ENCODE measurements around the gene RPUSD2. TPM values are rescaled to one million over a fixed set of nuclear protein-coding genes. Genes with fewer than 3 reads are reported as not detected.
"Not testable (repeated sequence)": the region's sequence is repeated elsewhere in the genome, so short reads cannot be mapped to it uniquely, and the experiment has no call there.

The RPUSD2 gene
- total RNA-seq, 2 donors from 2014 or later: 14.3 to 19.0 TPM

DNA sequence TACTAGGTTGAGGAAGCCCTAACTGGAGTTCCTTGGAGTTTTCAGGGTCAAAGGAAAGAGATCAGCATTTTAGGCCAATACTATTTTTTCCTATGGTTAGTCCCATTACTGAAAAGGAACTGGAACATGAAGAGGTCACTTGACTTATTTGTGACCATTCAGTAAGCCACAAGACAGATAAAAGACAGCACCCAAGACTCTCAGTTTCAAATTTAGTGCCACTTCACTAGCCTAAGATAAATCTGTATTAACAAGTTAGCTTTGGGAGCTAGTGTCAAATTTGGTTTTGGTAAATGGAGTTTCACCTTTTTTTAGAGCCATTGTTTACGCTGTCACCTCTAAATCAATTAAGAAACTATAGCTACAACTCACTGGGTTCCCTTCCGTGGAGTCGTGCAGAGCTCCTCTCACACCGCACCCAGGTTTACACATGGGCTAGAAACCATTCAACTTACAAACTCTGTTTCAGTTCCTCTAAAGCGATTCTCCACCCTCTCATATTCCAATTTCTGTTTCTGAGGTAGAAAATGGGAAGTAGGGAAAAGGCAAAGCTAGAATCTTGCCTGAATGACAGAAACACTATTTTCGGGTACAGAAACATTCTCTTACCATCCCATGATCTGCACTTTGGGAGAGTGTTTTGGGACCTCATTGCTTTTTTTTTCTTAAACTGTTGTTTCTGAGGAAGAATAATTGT lies 18.6 kb upstream of the RPUSD2 start:
- H3K4me3 Mint-ChIP-seq: no peak overlapping the region
- no peak overlapping the region for H3K27ac Mint-ChIP-seq
- H3K9me3 Mint-ChIP-seq: no peaks in the 10 kb centered on the region
- no peak for DNase-seq (ENCODE audit: low spot score)
- no peaks in the 10 kb centered on the region for H3K27me3 Mint-ChIP-seq
- peaks cover 15% of the 10 kb centered on the region for H3K36me3 Mint-ChIP-seq
- ATAC-seq: no peak
- H3K4me1 Mint-ChIP-seq (ENCODE audit: low read depth in 2 of 2): peaks cover 0 to 5% of the 10 kb centered on the region in 2 donors

DNA sequence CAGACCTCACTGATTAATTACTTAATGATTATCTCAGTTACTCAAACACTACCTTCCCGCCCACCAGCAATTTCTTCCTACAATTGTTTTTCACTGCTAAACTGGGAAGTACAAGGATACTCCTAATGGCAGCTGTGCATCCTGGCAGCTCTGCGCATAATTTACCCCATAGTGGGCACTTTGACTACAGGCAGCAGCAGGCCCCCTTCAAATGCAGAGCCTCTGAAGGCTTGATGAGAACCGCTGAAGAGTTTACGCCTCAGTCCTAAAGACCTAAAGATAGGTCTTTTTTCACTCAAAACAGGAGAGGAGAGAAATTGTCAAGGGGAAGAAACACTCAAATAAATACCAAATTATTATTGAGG lies 15.0 kb upstream of the RPUSD2 start:
- H3K27me3 Mint-ChIP-seq: no peaks in the 10 kb centered on the region
- ATAC-seq: no peak
- no peaks in the 10 kb centered on the region for H3K9me3 Mint-ChIP-seq
- H3K36me3 Mint-ChIP-seq: peaks cover 16% of the 10 kb centered on the region
- H3K27ac Mint-ChIP-seq: no peak overlapping the region
- DNase-seq (ENCODE audit: low spot score): no peak
- no peak overlapping the region for H3K4me3 Mint-ChIP-seq
- peaks cover 5% of the 10 kb centered on the region in 2 donors for H3K4me1 Mint-ChIP-seq (ENCODE audit: low read depth in 2 of 2)

DNA sequence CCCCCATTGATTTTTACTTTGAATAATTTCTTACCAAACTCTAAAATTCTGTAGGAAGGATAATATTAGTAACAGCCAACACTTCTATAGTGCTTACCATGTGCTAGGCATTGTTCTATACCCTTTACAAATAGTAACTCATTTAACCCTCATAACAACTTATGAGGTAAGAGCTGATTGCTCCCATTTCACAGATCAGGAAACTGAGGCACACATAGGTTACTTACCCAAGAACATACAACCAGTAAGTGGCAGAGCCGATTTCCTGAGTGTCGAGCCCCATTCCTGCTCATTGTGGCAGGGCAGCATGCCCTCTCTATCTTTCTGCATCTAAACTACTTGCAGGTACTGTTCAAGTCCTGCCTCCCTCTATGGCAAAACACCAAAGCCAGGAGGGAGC lies 13.2 kb upstream of the RPUSD2 start:
- Mint-ChIP-seq H3K36me3 (peaks cover 19% of the 10 kb centered on the region), H3K27ac (no peak overlapping the region), H3K4me3 (no peak overlapping the region), H3K27me3 (no peaks in the 10 kb centered on the region), H3K9me3 (no peaks in the 10 kb centered on the region), H3K4me1 (ENCODE audit: low read depth in 2 of 2) (peaks cover 14 to 20% of the 10 kb centered on the region in 2 donors)
- no peak for DNase-seq (ENCODE audit: low spot score)
- ATAC-seq: no peak

DNA sequence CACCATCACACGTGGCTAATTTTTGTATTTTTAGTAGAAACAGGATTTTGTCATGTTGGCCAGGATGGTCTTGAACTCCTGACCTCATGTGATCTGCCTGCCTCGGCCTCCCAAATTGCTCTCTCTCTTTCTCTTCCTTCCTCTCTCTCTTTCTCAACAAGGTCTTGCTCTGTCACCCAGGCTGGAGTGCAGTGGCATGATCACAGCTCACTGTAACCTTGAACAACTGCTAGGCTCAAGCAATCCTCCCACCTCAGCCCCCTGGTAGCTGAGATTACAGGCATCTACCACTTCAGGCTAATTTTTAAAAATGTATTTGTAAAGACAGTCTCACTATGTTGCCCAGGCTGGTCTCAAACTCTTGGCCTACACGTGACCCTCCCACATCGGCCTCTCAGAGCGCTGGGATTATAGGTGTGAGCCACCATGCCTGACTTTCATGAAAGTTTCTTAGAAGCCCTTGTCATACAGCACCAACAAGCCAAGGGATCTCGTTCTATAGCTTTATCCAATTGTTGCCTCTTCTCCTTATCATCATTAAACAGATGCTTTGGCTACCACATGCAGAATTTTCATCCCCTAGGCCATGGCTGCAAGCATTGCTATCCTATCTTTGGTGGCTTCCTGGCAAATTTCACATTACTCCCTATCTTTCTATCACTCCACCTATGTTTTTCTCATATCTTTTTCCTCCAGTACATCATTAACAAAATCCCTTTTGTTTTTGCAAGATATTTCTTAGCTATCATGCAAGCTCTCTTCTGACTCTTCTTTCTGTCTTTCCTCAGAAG lies 10.0 kb upstream of the RPUSD2 start:
- no peak overlapping the region for H3K27ac Mint-ChIP-seq

DNA sequence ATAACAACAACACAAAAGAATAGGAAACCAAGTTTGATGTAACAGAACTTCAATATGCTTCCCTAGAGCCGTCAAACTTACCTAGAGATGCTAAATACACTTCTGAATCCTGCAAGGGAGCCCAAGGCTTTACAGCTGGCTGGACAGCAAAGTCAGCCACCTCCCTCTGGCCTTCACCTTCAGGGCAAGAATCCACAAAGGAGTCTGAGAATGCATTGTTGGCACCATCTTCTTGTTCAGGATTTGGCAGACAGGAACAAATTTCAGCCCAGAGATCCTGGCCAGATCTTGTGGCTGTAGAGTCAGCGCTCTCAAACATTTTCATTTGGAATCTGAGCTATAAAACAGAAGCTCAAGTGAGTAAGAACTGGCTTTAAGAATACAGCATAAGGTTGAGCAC lies 6.4 kb upstream of the RPUSD2 start:
- Mint-ChIP-seq H3K27me3 (no peaks in the 10 kb centered on the region), H3K4me3 (peak overlapping the region; percentile 21), H3K27ac (no peak overlapping the region), H3K9me3 (no peaks in the 10 kb centered on the region), H3K36me3 (peaks cover 11% of the 10 kb centered on the region), H3K4me1 (ENCODE audit: low read depth in 2 of 2) (peaks cover 39 to 50% of the 10 kb centered on the region in 2 donors)
- DNase-seq (ENCODE audit: low spot score): no peak
- no peak for ATAC-seq

More for the DNA sequence above, 10.0 kb upstream of the RPUSD2 start:
- peaks cover 24 to 34% of the 10 kb centered on the region in 2 donors for H3K4me1 Mint-ChIP-seq (ENCODE audit: low read depth in 2 of 2)
- no peaks in the 10 kb centered on the region for H3K27me3 Mint-ChIP-seq
- ATAC-seq: no peak
- no peaks in the 10 kb centered on the region for H3K9me3 Mint-ChIP-seq
- H3K36me3 Mint-ChIP-seq: peaks cover 23% of the 10 kb centered on the region
- DNase-seq (ENCODE audit: low spot score): no peak
- H3K4me3 Mint-ChIP-seq: no peak overlapping the region

DNA sequence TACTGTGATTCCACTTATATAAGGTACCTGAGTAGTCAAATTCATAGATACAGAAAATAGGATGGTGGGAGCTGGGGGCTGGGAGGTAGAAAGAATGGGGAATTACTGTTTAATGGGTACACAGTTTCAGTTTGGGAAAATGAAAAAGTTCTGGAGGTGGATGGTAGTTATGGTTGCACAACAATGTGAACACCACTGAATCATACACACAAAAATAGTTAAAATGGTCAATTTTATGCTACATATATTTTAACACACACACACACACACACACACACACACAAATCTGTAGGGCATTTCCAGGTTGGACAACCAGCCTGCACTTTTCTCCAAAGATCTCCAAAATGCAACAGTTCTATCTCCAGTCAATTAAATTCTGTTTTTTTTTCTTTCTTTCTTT lies 5.7 kb upstream of the RPUSD2 start:
- Mint-ChIP-seq H3K36me3 (peaks cover 11% of the 10 kb centered on the region), H3K9me3 (no peaks in the 10 kb centered on the region), H3K27me3 (no peaks in the 10 kb centered on the region), H3K27ac (peak overlapping the region in 1 of 2 donors; percentile 95), H3K4me3 (peak overlapping the region; percentile 97), H3K4me1 (ENCODE audit: low read depth in 2 of 2) (peaks cover 39 to 52% of the 10 kb centered on the region in 2 donors)
- ATAC-seq (no peak), DNase-seq (ENCODE audit: low spot score) (no peak)

DNA sequence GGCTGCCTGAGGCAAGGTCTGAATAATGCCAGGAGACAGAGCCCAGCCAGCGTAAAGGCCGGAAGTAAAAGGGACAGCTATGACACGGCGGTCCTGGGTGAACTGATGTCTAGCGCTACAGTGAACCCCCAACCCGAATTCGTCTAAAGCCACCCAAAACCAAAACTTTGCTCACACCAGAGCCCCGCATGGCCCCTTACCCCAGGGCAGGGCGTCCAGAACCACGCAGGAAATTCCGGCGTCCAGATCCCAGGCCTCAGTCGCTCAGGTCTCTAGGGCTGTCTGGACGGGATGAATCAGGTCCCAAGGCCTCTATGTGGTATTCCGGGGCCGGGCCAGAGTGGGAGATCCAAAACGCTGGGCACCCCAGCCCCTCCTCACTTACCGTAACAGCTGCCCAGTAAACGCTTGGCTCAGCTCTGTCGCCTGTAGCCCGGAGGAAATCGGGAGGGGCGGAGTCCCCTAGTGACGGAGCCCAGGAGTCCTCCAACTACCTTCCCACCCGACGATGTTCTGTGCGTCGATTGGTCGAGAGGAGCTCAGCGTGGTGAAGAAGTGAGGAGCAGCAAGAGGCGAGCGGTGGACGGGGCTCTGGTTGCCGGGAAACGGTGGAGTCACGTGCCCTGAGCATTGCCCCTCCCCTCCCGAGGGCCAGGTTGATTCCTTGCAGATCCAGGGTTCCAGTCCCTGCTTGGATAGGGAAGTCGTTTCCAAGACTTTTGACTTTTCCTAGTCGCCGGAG lies 4.3 kb upstream of the RPUSD2 start, which contains the start of gene CCDC32:
Gene CCDC32, minus strand, starts transcription at position 452 of the 742 bp plus-strand sequence. CDS start 2,027 bp downstream, outside the sequence.
- peaks cover 11% of the 10 kb centered on the region for H3K36me3 Mint-ChIP-seq
- H3K9me3 Mint-ChIP-seq: no peaks in the 10 kb centered on the region
- peak; percentile 97 to 98 for ATAC-seq
- H3K4me3 Mint-ChIP-seq: peak within 1 kb of the TSS; percentile 97
- no peaks in the 10 kb centered on the region for H3K27me3 Mint-ChIP-seq
- peak within 1 kb of the TSS; percentile 82 to 95 for H3K27ac Mint-ChIP-seq
- H3K4me1 Mint-ChIP-seq (ENCODE audit: low read depth in 2 of 2): peaks cover 40 to 49% of the 10 kb centered on the region in 2 donors
- peak; percentile 98 for DNase-seq (ENCODE audit: low spot score)

DNA sequence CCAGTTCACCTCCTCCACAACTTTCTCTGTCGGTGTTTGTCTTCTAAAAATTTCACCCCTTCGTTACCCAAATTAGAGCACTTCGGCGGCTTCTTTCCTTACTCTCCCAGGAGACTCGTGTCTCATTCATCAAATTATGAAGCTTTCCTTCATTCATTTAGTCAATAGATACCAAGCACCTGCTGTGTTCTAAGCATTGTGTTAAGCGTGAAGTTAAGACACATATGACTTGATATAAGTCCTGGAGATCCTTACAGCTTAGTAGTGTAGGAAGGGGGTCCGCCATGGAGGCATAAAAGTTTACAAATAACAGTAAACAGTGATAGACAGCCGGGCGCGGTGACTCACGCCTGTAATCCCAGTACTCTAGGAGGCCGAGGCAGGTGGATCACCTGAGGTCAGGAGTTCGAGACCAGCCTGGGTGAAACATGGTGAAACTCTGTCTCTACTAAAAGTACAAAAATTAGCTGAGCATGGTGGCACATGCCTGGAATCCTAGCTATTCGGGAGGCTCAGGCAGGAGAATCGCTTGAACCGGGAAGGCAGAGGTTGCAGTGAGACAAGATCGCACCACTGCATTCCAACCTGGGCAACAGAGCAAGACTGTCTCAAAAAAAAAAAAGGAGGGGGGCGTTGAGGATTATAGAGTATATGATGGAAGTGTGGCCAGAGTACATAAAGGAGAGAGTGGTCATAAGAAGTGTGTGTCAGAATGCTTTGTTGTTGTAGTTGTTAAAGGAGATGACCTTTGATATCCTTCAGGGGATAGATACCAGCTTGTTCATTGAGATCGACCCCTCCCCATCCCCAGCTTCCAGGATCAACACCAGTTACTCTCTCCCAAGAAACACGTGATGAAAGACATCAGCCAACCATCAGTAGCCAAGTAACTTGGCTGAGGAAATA lies 3.5 kb upstream of the RPUSD2 start:
- Mint-ChIP-seq H3K27ac (peak overlapping the region; percentile 82 to 95), H3K4me1 (ENCODE audit: low read depth in 2 of 2) (peaks cover 40 to 51% of the 10 kb centered on the region in 2 donors)
- DNase-seq (ENCODE audit: low spot score): no peak

DNA sequence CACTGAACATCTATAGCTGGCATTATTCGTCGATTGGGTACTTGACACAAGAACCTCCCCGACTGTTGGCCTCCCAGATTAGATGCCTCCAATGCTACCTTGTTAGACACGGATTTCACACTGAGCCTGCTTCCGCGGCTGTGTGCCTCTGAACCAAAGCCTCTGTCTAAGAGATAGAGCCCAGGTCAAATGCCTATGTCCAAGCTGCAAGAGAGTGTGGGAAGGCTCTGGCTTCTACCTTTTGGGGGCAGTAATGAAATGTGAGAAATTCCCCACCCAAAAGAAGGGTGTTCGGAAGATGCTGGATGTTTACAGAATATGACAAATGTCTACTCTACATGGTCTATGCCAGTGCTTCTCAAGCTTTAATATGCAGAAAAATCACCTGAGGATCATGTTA lies 2.0 kb upstream of the RPUSD2 start:
- H3K36me3 Mint-ChIP-seq: no peaks in the 10 kb centered on the region
- H3K27ac Mint-ChIP-seq: no peak overlapping the region
- no peak overlapping the region for H3K4me3 Mint-ChIP-seq
- DNase-seq (ENCODE audit: low spot score): no peak
- H3K9me3 Mint-ChIP-seq: no peaks in the 10 kb centered on the region
- H3K4me1 Mint-ChIP-seq (ENCODE audit: low read depth in 2 of 2): peaks cover 37 to 45% of the 10 kb centered on the region in 2 donors
- H3K27me3 Mint-ChIP-seq: no peaks in the 10 kb centered on the region
- no peak for ATAC-seq

More for the DNA sequence above, 3.5 kb upstream of the RPUSD2 start:
- Mint-ChIP-seq H3K9me3 (no peaks in the 10 kb centered on the region), H3K36me3 (peaks cover 6% of the 10 kb centered on the region), H3K4me3 (peak overlapping the region; percentile 97), H3K27me3 (no peaks in the 10 kb centered on the region)
- no peak for ATAC-seq

DNA sequence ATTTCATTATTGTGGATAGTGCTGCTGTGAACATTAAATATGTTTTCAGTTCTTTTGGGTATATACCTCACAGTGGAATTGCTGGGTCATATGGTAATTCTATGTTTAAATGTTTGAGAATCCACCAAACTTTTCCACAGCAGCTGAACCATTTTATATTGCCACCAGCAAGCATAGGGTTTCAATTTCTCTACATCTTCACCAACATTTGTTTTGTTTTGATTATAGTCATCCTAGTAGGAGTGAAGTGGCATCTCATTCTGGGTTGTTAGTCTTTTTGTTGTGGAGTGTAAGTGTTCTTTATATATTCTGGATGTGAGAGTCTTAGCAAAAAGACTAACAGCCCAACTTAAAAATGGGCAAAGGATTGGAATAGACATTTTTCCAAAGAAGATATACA lies 6.0 kb downstream of the RPUSD2 start:
- DNase-seq (ENCODE audit: low spot score) (no peak), ATAC-seq (no peak)
- H3K4me3 Mint-ChIP-seq: no peak overlapping the region
- H3K4me1 Mint-ChIP-seq (ENCODE audit: low read depth in 2 of 2): peaks cover 6 to 9% of the 10 kb centered on the region in 2 donors
- H3K27ac Mint-ChIP-seq: no peak overlapping the region
- H3K27me3 Mint-ChIP-seq: no peaks in the 10 kb centered on the region
- no peaks in the 10 kb centered on the region for H3K9me3 Mint-ChIP-seq
- no peaks in the 10 kb centered on the region for H3K36me3 Mint-ChIP-seq

DNA sequence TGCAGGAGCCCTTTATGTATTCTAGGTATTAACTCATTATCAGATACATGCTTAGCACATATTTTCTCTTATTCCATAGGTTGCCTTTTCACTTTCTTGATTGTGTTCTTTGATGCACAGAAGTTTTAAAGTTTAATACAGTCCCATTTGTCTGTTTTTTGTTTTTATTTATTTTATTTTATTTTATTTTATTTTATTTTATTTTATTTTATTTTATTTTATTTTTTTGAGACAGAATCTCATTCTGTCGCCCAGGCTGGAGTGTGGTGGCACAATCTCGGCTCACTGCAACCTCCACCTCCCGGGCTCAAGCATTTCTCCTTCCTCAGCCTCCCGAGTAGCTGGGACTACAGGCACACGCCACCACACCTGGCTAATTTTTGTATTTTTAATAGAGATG lies 7.8 kb downstream of the RPUSD2 start:
- H3K9me3 Mint-ChIP-seq; H3K27ac Mint-ChIP-seq; DNase-seq (ENCODE audit: low spot score); H3K4me3 Mint-ChIP-seq; ATAC-seq; H3K27me3 Mint-ChIP-seq; H3K4me1 Mint-ChIP-seq (ENCODE audit: low read depth in 2 of 2); H3K36me3 Mint-ChIP-seq: not testable (repeated sequence)

DNA sequence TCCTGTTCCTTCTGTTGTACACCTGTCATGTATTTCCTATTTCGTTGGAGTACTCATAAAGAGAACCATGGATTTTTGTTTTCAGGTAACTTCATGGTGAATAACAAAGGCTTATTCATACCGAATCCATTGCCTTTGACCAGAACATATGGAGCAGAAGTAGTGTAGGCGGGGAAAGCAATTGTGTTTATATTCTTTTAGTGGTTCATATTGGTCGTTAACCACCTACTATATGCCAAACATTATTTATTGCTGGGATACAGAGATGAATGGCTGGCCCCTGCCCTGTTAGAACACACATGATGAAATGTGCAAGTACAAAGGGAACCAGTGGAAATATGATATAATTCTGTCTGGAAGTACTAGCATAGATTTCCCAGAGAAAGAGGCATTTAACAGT lies 9.8 kb downstream of the RPUSD2 start:
- Mint-ChIP-seq H3K27ac (no peak overlapping the region), H3K4me3 (no peak overlapping the region), H3K27me3 (no peaks in the 10 kb centered on the region), H3K4me1 (ENCODE audit: low read depth in 2 of 2) (no peaks in the 10 kb centered on the region), H3K9me3 (no peaks in the 10 kb centered on the region), H3K36me3 (no peaks in the 10 kb centered on the region)
- DNase-seq (ENCODE audit: low spot score) (no peak), ATAC-seq (no peak)

DNA sequence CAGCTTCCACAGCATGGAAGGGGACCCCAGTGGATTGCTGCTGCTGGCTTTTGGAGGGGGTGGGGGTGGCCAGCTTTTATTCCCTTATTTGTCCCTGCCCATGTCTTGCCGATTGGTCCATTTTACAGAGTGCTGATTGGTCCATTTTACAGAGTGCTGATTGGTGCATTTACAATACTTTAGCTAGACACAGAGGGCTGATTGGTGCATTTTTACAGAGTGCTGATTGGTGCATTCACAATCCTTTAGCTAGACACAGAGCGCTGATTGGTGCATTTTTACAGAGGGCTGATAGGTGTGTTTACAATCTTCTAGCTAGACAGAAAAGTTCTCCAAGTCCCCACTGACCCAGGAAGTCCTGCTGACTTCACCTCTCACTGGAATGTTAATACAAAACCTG lies 12.7 kb downstream of the RPUSD2 start:
- H3K4me3 Mint-ChIP-seq; ATAC-seq; H3K27ac Mint-ChIP-seq; DNase-seq (ENCODE audit: low spot score); H3K27me3 Mint-ChIP-seq; H3K9me3 Mint-ChIP-seq; H3K36me3 Mint-ChIP-seq; H3K4me1 Mint-ChIP-seq (ENCODE audit: low read depth in 2 of 2): not testable (repeated sequence)
